Measurements from ENCODE around the gene GOT2.
A peak's percentile ranks its signal among the peaks of the same experiment; 100 is the strongest.
"Not testable (repeated sequence)": the region's sequence is repeated elsewhere in the genome, so short reads cannot be mapped to it uniquely, and the experiment has no call there.

The GOT2 gene

GRCh38 chr16:58733671-58734458, at the start of gene GOT2:
TSS of gene GOT2 (minus strand) at chr16:58734316. CDS start at chr16:58734228, 88 bp downstream.
- DNase-seq, result peak; percentile 82

- not testable (repeated sequence) for DNase-seq
Measured at GRCh38 chr16:58779291-58779690, 45.2 kb upstream of the GOT2 start.

DNA sequence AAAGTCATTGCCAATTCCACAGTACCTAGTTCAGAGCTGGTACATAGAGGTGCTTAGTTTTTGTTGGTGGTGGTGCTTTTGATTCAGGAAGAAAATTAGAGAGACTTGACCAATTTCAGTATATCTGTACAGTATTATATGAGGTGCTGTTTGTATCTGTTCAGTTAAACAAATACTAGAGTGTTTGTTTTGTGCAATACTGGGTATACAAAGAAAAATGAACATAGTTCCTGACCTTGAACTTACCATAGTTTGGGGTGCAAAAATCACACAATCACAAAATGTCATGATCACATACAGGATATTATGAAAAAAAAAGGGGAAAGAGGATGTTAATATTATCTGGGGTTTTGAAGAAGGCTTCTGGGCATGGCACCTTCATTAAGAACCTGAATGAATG, 39.8 kb upstream of the GOT2 start:
- no peak for DNase-seq

GRCh38 chr16:58768145-58768544, 34.0 kb upstream of the GOT2 start:
- no peak for DNase-seq

- no peak for DNase-seq
Measured at GRCh38 chr16:58767581-58767980, 33.5 kb upstream of the GOT2 start.

- DNase-seq, result no peak
Measured at GRCh38 chr16:58756650-58757332, 22.7 kb upstream of the GOT2 start.

DNA sequence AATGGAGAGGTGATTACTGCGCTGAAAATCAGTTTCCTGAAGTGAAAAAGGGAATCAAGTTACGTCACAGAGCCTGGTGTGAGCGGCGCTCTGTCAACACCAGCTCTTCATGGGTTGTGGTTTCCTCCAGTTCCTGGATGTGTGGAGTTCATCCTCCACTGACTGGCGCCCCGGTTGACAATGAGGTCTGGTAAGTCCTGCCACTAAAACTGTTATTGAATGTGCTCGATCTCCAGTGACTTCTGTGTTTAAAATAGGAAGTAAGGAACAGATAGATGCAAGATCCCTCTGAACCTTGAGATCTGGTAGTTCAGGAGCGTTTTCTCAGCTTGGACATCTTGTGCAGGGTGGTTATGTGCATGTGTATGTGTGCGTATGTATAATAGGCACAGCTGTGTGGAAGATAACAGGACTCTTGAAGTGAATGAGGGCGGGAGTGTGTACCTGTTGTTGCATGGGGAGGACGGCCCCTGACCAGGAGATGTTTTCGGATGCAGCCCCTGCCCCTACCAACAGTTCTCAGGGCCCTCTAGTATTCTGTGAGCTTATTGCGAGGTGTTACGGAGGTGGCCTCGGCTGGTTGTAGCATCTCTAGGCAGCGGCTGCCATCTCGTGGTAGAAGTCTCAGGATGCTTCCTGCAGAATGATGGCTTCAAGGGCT, 22.0 kb upstream of the GOT2 start:
- DNase-seq, result peak; percentile 83

DNA sequence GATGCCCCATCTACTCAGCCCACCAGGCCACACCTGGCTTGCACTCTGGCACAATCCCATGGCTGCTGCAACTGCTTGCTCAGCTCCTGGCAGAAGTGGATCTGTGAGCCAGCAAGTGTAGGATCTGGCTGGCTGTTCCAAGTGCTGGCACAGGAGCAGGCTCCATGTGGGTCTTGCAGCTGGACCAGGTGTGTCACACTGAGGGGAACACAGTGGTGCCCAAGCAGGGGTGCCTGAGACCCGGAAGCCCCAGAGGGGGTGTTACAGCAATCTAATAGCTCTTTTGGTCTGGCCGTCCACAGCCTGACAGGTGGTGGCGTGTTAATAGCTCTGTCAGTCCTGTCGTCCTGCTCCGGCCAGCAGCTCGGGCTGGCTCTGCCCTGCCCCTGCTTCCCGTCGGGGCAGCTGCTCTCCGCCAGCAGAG, 19.6 kb upstream of the GOT2 start:
- no peak for DNase-seq

GRCh38 chr16:58744497-58744896, 10.4 kb upstream of the GOT2 start:
- DNase-seq, result no peak

DNA sequence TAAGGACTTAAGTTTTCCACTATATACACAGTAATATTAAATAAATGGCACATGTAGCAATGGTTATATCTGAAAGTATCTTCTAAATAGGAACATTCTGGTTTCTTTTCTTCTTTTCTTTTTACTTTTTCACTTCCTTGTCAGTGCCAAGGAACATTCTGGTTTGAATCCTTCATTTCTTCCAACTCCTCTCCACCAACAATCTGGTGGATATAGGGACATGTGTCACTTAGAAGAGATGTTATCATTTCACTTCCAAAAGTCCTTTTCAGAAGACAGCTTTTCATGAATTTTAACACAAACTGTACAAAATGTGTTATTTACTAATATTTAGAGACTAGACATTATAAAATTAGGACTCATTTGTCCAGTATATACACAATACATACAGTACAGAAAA, 7.9 kb upstream of the GOT2 start:
- no peak for DNase-seq

DNA sequence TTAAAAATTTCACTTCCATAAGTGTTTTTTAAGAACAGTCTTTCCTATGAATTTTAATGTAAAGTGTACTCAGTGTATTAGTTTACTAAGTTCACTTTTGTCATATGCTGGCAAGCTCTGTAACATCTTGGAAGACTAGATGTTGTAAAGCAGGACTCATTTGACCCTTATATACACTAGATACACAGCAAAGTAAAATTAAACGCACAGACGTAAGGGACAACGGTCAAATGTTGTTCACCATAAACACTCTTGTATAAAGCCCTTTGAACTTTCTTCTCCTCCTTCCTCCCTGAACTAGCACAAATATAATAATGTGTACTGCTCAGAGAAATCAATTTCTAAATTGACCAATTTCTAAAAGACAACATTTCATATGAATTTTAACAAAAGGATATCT, 7.0 kb upstream of the GOT2 start:
- no peak for DNase-seq

GRCh38 chr16:58738672-58739296, 4.7 kb upstream of the GOT2 start:
- DNase-seq, result no peak

DNA sequence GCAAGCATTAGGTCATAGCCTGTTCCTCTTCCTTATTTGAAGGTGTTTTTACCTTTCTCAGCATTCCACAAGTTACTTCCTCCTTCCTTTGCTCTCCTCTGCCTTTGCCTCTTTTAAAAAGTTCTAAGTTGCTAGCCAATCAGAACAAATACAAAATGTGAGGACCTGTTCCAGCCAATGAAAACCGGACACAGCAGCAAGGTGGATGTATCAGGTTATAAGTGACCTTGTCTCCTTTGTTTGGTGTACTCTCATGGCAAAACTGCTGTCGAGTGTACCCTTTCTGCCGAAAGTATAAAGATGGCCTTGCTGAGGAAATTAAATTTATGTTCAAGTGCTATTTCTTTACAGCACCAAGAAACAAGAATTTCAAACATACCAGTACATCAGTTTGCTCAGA, 2.2 kb upstream of the GOT2 start:
- not testable (repeated sequence) for DNase-seq

DNA sequence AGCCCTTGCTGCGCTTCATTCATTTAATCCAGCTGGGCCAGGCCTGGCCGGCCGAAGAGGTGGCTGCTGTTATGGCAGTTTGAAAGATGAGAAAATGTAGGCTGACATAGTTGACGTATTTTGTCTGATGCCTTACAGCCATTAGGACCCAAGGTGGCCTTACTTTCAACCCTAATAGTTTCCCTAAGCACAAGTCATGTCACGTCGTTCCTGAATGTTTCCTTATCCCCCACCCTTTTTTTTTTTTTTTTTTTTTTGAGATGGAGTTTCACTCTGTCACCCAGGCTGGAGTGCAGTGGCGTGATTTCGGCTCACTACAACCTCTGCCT, 307 bp upstream of the GOT2 start:
- DNase-seq, result no peak

DNA sequence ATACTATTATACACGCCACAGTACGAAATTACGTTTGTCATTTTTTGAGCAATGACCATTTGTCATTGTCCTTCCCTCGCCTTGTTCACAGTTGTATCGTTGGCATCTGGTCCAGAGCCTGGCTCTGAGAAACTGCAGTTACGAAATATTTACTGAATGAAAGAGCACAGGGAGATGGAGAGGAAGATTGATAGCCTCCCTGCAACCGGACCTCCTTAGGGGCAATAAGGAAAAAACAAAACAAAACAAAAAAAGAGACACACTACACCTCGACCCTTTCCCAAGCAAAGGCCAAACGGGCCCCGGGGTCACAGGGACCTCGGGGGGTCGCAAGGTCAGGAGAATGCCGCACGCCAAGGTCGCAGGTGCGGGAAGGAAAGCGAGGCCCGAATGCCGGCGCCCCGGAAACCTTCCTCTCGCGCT, 857 bp downstream of the GOT2 start:
- DNase-seq, result no peak

- DNase-seq, result peak; percentile 17
Measured at GRCh38 chr16:58732545-58733247, 1.4 kb downstream of the GOT2 start.

DNA sequence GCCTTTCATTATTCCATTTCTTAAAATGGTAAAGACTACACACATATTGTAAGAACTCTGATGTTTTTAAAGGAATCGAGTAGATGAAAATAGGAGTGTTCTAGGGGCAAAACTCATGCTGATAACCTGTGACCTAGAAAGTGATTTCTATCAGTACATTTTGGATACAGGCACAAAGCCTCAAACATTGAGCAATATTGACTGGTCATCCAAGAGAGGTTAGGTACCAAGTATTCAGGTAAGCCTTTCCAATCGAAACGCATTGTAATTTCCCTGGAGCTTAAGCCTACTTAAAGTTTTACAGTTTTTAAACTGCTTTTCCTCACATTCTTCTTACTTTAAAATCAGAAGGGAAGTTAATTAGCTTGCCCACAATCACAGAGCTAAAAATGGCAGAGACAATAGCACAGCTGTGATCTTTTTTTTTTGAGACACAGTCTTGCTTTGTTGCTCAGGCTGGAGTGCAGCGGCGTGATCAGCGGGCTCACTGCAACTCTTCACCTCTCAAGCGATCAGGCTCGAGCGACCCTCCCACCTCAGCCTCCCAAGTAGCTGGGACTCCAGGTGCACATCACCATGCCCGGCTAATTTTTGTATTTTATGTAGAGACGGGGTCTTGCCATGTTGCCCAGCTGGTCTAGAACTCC, 3.3 kb downstream of the GOT2 start:
- no peak for DNase-seq

DNA sequence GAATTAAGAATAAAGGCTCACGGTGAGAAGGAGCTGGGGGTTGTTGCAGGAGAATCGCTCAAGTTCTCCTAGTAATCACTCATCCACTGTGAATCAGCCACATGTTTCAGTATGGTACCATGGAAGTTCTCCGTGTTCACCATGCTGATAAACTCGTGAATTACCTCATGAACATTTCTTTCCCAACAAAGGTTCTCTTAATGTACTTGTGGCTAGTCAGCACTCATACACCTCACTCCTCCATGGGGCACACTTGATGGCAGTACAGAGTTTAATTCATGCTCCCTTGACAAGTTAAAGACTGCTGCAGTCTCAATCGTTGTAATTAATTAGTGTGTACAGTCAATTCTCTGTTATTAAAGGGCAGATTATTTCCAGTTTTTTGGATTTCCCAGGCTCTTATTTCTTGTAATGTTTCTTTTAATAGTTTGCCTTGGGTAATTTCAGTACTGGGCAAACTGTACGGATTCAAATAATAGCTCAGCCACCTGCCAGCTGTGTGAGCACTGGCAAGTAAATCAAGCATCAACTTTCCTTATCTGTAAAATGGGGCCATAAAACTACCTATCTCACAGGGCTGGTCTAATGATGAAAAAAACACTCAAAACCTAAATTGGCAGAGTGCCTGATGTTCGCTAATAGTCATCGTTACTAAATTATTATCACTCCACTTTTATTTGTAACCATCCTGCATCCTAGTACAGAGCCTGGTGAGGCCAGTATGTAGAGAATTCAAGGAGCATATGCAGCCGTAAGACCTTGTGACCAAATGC, 6.1 kb downstream of the GOT2 start:
- no peak for DNase-seq

DNA sequence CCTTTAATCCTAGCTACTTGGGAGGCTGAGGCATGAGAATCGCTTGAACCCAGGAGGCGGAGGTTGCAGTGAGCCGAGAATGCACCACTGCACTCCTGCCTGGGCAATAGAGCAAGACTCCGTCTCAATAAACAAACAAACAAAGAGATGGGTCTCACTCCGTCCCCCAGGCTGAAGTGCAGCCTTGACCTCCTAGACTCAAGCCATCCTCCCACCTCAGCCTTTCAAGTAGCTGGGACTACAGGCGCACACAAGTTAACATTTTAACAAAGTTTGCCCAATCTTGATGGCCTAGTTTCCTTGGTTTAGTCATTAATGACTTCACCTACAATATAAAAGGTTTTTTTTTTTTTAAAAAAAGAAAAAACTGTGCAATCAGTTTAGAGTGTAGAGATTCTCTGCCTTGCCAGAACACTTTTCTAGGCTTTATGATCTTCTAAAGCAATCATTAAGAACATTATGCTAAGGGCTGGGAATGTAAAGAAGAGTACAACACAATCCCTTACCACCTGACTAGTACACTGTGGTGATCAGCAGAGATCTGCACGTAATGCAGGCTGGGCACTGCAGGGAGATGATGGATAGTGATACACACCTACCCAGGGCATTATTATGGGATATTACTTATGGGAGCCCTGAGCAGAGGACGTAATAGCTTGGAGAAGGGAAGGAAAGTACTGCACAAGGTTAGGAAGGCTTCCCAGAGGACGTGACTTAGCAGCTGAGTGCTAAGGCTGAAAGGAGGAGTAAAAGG, 6.9 kb downstream of the GOT2 start:
- no peak for DNase-seq

- DNase-seq, result no peak
Measured at GRCh38 chr16:58723109-58723508, 11.0 kb downstream of the GOT2 start.

GRCh38 chr16:58717994-58718393, 16.1 kb downstream of the GOT2 start:
- DNase-seq, result no peak
